ENCODE data around the gene PACC1. TPM values are rescaled to one million over a fixed set of nuclear protein-coding genes. Genes with fewer than 3 reads are reported as not detected.

The PACC1 gene
- polyA plus RNA-seq, 2 of the 4 experiments (the other 2 are of a cell fraction) = 11.9 to 19.6 TPM

GRCh38 chr1:212341090-212341489 is 73.6 kb downstream of the PACC1 start:
- no peak overlapping the region for H3K4me3 ChIP-seq
- WGBS (ENCODE audit: missing lambda C conversion rate) = 86% methylated on average over 1 of the region's 1 CpG
- no peak overlapping the region for H3K4me2 ChIP-seq
- no peak for TF ChIP-seq MYC (IDR thresholded peaks at IDR 0.05; ENCODE audit: borderline replicate concordance, low read length)
- no peak for TF ChIP-seq ELK1 (IDR thresholded peaks at IDR 0.05; ENCODE audit: low read depth, low read length)
- no peak for TF ChIP-seq RFX5 (IDR thresholded peaks at IDR 0.05)
- no peak for TF ChIP-seq FOSL2 (IDR thresholded peaks at IDR 0.05)
- TF ChIP-seq FOSL2 (CRISPR knock-in tag; IDR thresholded peaks at IDR 0.05) = no peak
- TF ChIP-seq HOXB13 (CRISPR knock-in tag; IDR thresholded peaks at IDR 0.05; ENCODE audit: low read depth) = no peak
- no peak for TF ChIP-seq CHD2 (IDR thresholded peaks at IDR 0.05; ENCODE audit: low read length, partially characterized antibody)
- no peak for TF ChIP-seq HOXB5 (CRISPR knock-in tag; IDR thresholded peaks at IDR 0.05)
- TF ChIP-seq FOXS1 (CRISPR knock-in tag; IDR thresholded peaks at IDR 0.05) = no peak
- no peak for TF ChIP-seq ZSCAN20 (CRISPR knock-in tag; IDR thresholded peaks at IDR 0.05)
- TF ChIP-seq RCOR1 (IDR thresholded peaks at IDR 0.05; ENCODE audit: low read depth, low read length) = no peak
- POLR2A ChIA-PET = no interaction called here
- no peaks in the 10 kb centered on the region for H3K4me1 ChIP-seq
- no peaks in the 10 kb centered on the region for H3K9me3 ChIP-seq
- FAIRE-seq = no peak
- CTCF ChIA-PET = interaction anchor here (0.9 to 2.0 kb wide), 4 partner anchors 24 to 115 kb away, joined by 3 to 4 read pairs (median 4); no protein-coding TSS in a partner anchor
- ATAC-seq = no peak
- DNase-seq (ENCODE audit: low read depth in 1 of 2, low spot score in 1 of 2) = no peak
- H3K27ac ChIP-seq = no peak overlapping the region

- no peak overlapping the region for H3K4me2 ChIP-seq
- DNase-seq (ENCODE audit: low read depth in 1 of 2, low spot score in 1 of 2) (no peak), ATAC-seq (no peak), FAIRE-seq (no peak)
- H3K4me1 ChIP-seq = no peaks in the 10 kb centered on the region
- ChIA-PET POLR2A (no interaction called here), CTCF (interaction anchor here (1.3 kb wide), 1 partner anchor 648 kb away, joined by 3 read pairs; no protein-coding TSS in a partner anchor)
- WGBS (ENCODE audit: missing lambda C conversion rate) = 93% methylated on average over 2 of the region's 2 CpGs
- TF ChIP-seq ESRRA (IDR thresholded peaks at IDR 0.05; ENCODE audit: borderline replicate concordance, low read length) (no peak), MAFK (IDR thresholded peaks at IDR 0.05; ENCODE audit: partially characterized antibody) (peak; percentile 89), REST (IDR thresholded peaks at IDR 0.05) (no peak), BHLHE40 (IDR thresholded peaks at IDR 0.05; ENCODE audit: low read depth, low read length) (no peak)
- H3K9me3 ChIP-seq = no peaks in the 10 kb centered on the region
- H3K27ac ChIP-seq = no peak overlapping the region
- H3K4me3 ChIP-seq = no peak overlapping the region
Observed at GRCh38 chr1:212329105-212329504, 85.6 kb downstream of the PACC1 start.

GRCh38 chr1:212328248-212328647 is 86.4 kb downstream of the PACC1 start:
- Histone ChIP-seq H3K4me1 (no peaks in the 10 kb centered on the region), H3K27ac (no peak overlapping the region), H3K4me3 (no peak overlapping the region), H3K4me2 (no peak overlapping the region), H3K9me3 (no peaks in the 10 kb centered on the region)
- no peak for TF ChIP-seq TFCP2L1 (CRISPR knock-in tag; IDR thresholded peaks at IDR 0.05)
- no peak for TF ChIP-seq ZNF302 (CRISPR knock-in tag; IDR thresholded peaks at IDR 0.05)
- TF ChIP-seq CBX8 (IDR thresholded peaks at IDR 0.05) = no peak
- no peak for TF ChIP-seq REST (IDR thresholded peaks at IDR 0.05)
- ChIA-PET CTCF (interaction anchor here (1.2 to 1.3 kb wide), 2 partner anchors 128 to 648 kb away, joined by 3 read pairs; no protein-coding TSS in a partner anchor), POLR2A (no interaction called here)
- DNase-seq (ENCODE audit: low read depth in 1 of 2, low spot score in 1 of 2) (no peak), FAIRE-seq (no peak), ATAC-seq (no peak)
- 96% methylated on average over 4 of the region's 4 CpGs for WGBS (ENCODE audit: missing lambda C conversion rate)

Data from A549 (cell line).